PC-9 (cell line): ENCODE results near the gene TANK. TPM values are rescaled to one million over a fixed set of nuclear protein-coding genes. Genes with fewer than 3 reads are reported as not detected.

Experiments used
- BruUV-seq: library from RNA; stranded (reverse); fragments of 400-500 nt; replicated peaks from 2 replicates; lab custom pipeline; 2021; lab: Mats Ljungman, UMichigan
- CTCF ChIA-PET: fragments of 300-600 bp; sonication (Branson Sonifier 250); formaldehyde crosslinking; loops from one replicate; lab custom pipeline; 2022; ENCODE audit warnings: antibody characterized with exemption; lab: Charles Lee
- POLR2A ChIA-PET: fragments of 300-600 bp; sonication (Branson Sonifier 250); formaldehyde crosslinking; loops from one replicate; lab custom pipeline; 2022; ENCODE audit warnings: antibody characterized with exemption; ENCODE audit not compliant: unreplicated experiment; lab: Charles Lee
- DNase-seq, 2 experiments: peaks; one replicate each; pipeline versions ENCODE4 v3.0.0 to v3.0.0-alpha.2; 2015 to 2022; ENCODE audit warnings: mixed read lengths in 1 of 2
- H2AFZ ChIP-seq: fragments of 200-600 bp; sonication (generic); 2 replicates; pipeline ENCODE4 v1.8.1; 2017; ENCODE audit warnings: antibody characterized with exemption
- H3F3A ChIP-seq: fragments of 200-600 bp; sonication (generic); 2 replicates; pipeline ENCODE4 v1.8.1; 2017; ENCODE audit warnings: antibody characterized with exemption, mild to moderate bottlenecking, low read depth; ENCODE audit not compliant: insufficient read depth
- H3K27ac ChIP-seq: fragments of 200-600 bp; sonication (generic); 2 replicates; pipeline ENCODE4 v1.6.1; 2016; ENCODE audit warnings: mixed run types
- H3K27me3 ChIP-seq: fragments of 200-600 bp; sonication (generic); 2 replicates; pipeline ENCODE4 v1.6.1; 2016; ENCODE audit warnings: low read depth, mixed run types; ENCODE audit not compliant: insufficient read depth
- H3K36me3 ChIP-seq: fragments of 200-600 bp; sonication (generic); 2 replicates; pipeline ENCODE4 v1.6.1; 2016; ENCODE audit warnings: low read depth, mixed run types
- H3K4me1 ChIP-seq: fragments of 200-600 bp; sonication (generic); replicated peaks from 2 replicates; pipeline ENCODE4 v1.6.1; 2016; ENCODE audit warnings: mixed run types; ENCODE audit not compliant: insufficient read depth
- H3K4me2 ChIP-seq: fragments of 200-600 bp; sonication (generic); 2 replicates; pipeline ENCODE4 v1.6.1; 2017; ENCODE audit warnings: mixed run types
- H3K4me3 ChIP-seq: fragments of 200-600 bp; sonication (generic); 2 replicates; pipeline ENCODE4 v1.6.1; 2016; ENCODE audit warnings: mixed run types
- H3K79me2 ChIP-seq: fragments of 200-600 bp; sonication (generic); 2 replicates; pipeline ENCODE4 v1.6.1; 2017; ENCODE audit warnings: low read depth, mixed run types
- H3K9me2 ChIP-seq: fragments of 200-600 bp; sonication (generic); 2 replicates; pipeline ENCODE4 v1.8.1; 2017; ENCODE audit warnings: mild to moderate bottlenecking; ENCODE audit not compliant: insufficient read depth
- H3K9me3 ChIP-seq: fragments of 200-600 bp; sonication (generic); 2 replicates; pipeline ENCODE4 v1.8.1; 2016; ENCODE audit warnings: low read depth; ENCODE audit not compliant: insufficient read depth
- H4K20me1 ChIP-seq: fragments of 200-600 bp; sonication (generic); 2 replicates; pipeline ENCODE4 v1.8.1; 2017; ENCODE audit not compliant: insufficient read depth
- CTCF ChIP-seq: fragments of 200-600 bp; sonication (generic); conservative IDR thresholded peaks from 2 replicates; pipeline ENCODE4 v1.6.1; 2017; ENCODE audit warnings: mixed run types, antibody characterized with exemption, mild to moderate bottlenecking, moderate library complexity
- EZH2 ChIP-seq: fragments of 200-600 bp; sonication (generic); IDR thresholded peaks from 2 replicates; pipeline ENCODE4 v1.8.0; 2017; ENCODE audit warnings: antibody characterized with exemption, low read depth
- intact Hi-C: fragments of 100-400 bp; cut with micrococcal nuclease; formaldehyde crosslinking; loops from one replicate; pipeline ENCODE4 v1.10.0; 2022; ENCODE audit not compliant: unreplicated experiment
- total RNA-seq: library from RNA; stranded (reverse); gene quantifications from 2 replicates; pipeline ENCODE4 v1.2.3, GENCODE V29; 2021

TANK gene
- total RNA-seq, 1 experiment from 2014 or later, result 46.1 TPM

GRCh38 chr2:161146209-161146775 lies 13.9 kb upstream of the TANK start:
- Histone ChIP-seq H3K79me2 (no peaks in the 10 kb centered on the region), H3F3A (no peaks in the 10 kb centered on the region), H3K27ac (no peak overlapping the region), H3K4me3 (no peak overlapping the region), H3K4me2 (no peak overlapping the region), H4K20me1 (no peaks in the 10 kb centered on the region), H3K9me3 (no peaks in the 10 kb centered on the region), H3K36me3 (no peaks in the 10 kb centered on the region), H2AFZ (no peak overlapping the region), H3K9me2 (no peaks in the 10 kb centered on the region), H3K27me3 (no peaks in the 10 kb centered on the region), H3K4me1 (no peaks in the 10 kb centered on the region)
- POLR2A ChIA-PET, result no interaction called here
- DNase-seq, result no peak
- BruUV-seq, result no TSS peak
- intact Hi-C loops, result no loop called here
- CTCF ChIA-PET, result no interaction called here
- TF ChIP-seq CTCF (no peak), EZH2 (no peak)

GRCh38 chr2:161146996-161147395 lies 13.2 kb upstream of the TANK start:
- no peaks in the 10 kb centered on the region for H3K9me2 ChIP-seq
- H3K9me3 ChIP-seq, result no peaks in the 10 kb centered on the region
- intact Hi-C loops, result no loop called here
- no peaks in the 10 kb centered on the region for H4K20me1 ChIP-seq
- no peak for TF ChIP-seq CTCF
- TF ChIP-seq EZH2, result no peak
- ChIA-PET POLR2A (no interaction called here), CTCF (no interaction called here)
- BruUV-seq, result no TSS peak
- no peak overlapping the region for H3K27ac ChIP-seq
- no peak overlapping the region for H2AFZ ChIP-seq
- H3K4me1 ChIP-seq, result no peaks in the 10 kb centered on the region
- no peaks in the 10 kb centered on the region for H3K27me3 ChIP-seq
- H3K4me3 ChIP-seq, result no peak overlapping the region
- no peaks in the 10 kb centered on the region for H3K79me2 ChIP-seq
- no peak for DNase-seq
- H3K36me3 ChIP-seq, result no peaks in the 10 kb centered on the region
- H3F3A ChIP-seq, result no peaks in the 10 kb centered on the region
- H3K4me2 ChIP-seq, result no peak overlapping the region

GRCh38 chr2:161147856-161148255 lies 12.4 kb upstream of the TANK start:
- Histone ChIP-seq H3K9me3 (no peaks in the 10 kb centered on the region), H3K4me3 (no peak overlapping the region), H3K4me2 (no peak overlapping the region), H3K79me2 (no peaks in the 10 kb centered on the region), H2AFZ (no peak overlapping the region), H3K27me3 (no peaks in the 10 kb centered on the region), H3F3A (no peaks in the 10 kb centered on the region), H3K36me3 (no peaks in the 10 kb centered on the region), H3K4me1 (no peaks in the 10 kb centered on the region), H3K9me2 (no peaks in the 10 kb centered on the region), H4K20me1 (no peaks in the 10 kb centered on the region), H3K27ac (no peak overlapping the region)
- BruUV-seq, result no TSS peak
- CTCF ChIA-PET, result no interaction called here
- POLR2A ChIA-PET, result no interaction called here
- no peak for DNase-seq
- TF ChIP-seq CTCF (no peak), EZH2 (no peak)
- intact Hi-C loops, result no loop called here
